Muscle of back (tissue), 11 donors: ENCODE results near the gene HOXA13. TPM values are rescaled to one million over a fixed set of nuclear protein-coding genes. Genes with fewer than 3 reads are reported as not detected.

Source experiments
- DNase-seq, 3 donors: peaks; one replicate each; pipeline versions ENCODE4 v3.0.0 to v3.0.0-alpha.2; 2013
- polyA plus RNA-seq, 10 donors: library from polyadenylated mRNA; unstranded; fragments of 120-200 nt; gene quantifications; one replicate each; pipeline ENCODE4 v1.2.1, GENCODE V29; 2013; ENCODE audit not compliant: insufficient read length in 10 of 10

HOXA13 gene
- polyA plus RNA-seq, 10 donors = 0.20 to 0.41 TPM; not detected in 8

DNA sequence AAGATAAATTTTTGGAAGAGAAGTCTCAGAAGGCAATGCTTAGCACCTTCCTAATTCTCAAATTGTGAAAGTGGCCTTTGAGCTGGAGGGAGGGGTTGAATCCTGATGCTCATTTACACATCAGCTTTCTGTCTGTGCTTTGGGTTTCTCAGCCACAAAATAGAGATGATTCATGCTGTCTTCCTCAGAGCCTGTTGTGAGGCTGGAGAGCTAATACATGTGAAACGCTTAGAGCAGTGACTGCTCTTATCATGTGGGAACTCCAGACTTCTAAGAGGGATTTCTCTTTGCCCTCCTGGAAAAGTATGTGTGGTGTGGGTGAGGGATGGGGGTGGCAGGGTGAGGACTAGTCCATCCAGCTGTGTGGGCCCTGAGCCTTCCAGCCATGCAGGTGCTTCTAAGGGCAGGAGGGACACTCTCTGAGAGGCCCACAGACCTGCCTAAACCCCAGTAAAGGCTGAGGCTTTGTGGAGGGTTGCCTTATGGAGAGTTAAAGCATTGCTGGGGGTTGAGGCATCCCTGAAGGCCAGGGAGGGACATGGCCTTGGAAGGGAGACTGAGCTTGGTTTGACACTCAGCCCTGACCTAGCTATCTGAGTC, 37.9 kb upstream of the HOXA13 start:
- DNase-seq = no peak

GRCh38 chr7:27235387-27236311, 35.8 kb upstream of the HOXA13 start:
- DNase-seq = peak in 1 of 3 donors; percentile 81

- no peak for DNase-seq
Observed at GRCh38 chr7:27229448-27229847, 29.6 kb upstream of the HOXA13 start.

GRCh38 chr7:27224983-27225934, 25.4 kb upstream of the HOXA13 start:
- peak in 1 of 3 donors; percentile 55 for DNase-seq

DNA sequence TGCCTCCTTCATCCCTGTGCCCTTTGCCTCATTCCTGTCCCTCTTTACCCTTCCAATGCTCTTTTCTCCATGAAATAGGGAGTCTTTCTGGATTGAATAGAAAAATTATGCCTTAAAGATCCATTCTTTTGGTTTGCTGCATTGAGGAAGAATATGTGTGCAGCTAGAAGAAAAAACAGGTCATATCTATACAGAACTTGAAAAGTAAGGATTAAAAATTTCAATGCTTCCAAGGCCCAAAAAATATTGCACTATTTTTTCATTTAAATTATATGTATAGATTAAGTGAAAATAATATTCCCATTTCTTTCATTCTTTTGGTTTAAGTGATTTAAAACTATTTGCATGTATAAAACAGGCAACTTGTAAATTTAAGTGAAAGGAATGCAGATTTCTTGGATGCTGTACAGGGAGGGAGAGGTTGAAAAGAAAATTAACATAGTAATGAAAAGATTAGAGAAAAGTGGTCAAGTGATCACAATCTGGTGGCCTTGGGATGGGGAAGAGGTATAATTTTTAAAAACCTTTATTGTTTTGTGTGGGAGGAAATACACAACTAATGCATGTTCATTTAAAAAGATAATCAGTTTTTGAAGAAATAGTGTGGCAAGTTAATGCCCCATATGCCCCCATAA, 24.2 kb upstream of the HOXA13 start:
- no peak for DNase-seq

DNA sequence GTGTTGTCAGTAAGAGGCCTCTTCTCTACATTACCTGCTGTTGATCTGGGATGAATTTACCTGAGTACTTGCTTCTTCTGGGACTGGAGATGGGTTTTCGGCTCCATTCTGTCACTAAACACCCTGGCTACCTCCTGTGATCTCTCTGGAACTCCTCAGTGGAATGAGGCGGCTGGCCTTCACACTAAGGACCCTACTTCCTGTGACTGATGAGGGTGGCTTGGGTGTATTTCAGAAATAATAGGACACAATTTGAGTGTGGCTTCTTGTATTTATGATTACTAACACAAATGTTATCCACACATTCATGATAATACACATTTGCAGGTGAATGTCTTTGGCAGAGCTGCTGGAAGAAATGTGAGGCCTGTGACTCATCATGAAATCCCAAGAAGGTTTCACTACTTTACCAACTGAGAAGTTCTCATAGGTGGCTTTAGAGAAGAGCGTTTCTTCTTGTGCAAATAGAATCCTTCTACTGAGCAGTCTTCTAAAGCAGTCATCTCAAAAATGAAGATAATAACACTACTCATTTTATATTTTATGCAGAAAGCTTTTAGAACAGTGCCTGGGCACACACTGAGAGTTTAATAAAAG, 21.4 kb upstream of the HOXA13 start:
- DNase-seq = no peak

DNA sequence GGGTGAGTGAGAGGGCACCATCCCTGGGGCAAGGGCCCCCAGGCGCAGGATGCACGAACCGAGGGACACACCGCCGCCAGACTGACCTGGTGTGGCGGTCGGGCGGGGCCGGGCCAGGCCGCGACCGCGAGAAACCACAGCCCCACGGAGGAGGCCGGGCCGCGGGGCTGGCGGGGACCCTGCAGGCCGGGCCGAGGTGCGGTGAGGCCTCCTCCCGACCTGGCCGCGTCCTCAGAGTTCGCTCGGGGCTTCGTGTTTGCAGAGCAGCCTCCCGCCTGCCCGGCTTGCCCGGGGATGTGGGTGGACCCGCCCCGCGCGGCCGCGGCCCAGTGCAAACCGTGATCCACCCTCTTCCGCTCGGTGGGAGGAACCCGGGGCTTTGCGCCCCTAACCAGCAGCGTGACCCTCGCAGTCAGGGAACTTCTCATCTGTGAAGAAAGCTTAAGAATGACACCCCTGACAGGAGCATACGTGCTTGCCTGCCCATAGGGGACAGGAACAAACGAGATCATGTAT, 20.6 kb upstream of the HOXA13 start:
- no peak for DNase-seq

GRCh38 chr7:27219821-27220220, 19.9 kb upstream of the HOXA13 start:
- DNase-seq = no peak

DNA sequence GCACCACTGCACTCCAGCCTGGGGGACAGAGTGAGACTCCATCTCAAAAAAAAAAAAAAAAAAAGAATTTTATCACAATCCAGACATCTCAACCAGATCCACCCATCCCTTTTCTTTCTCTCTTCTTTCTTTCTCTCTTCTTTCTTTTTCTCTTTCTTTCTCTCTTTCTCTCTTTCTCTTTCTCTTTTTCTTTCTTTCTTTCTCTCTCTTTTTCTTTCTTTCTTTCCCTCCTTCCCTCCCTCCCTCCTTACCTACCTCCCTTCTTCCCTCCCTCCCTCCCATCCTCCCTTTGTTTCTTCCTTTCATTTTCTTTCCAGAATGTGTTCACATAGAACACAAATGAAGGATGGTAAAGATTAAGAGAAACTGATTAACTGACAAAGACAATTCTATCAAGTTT, 18.1 kb upstream of the HOXA13 start:
- DNase-seq = no peak

DNA sequence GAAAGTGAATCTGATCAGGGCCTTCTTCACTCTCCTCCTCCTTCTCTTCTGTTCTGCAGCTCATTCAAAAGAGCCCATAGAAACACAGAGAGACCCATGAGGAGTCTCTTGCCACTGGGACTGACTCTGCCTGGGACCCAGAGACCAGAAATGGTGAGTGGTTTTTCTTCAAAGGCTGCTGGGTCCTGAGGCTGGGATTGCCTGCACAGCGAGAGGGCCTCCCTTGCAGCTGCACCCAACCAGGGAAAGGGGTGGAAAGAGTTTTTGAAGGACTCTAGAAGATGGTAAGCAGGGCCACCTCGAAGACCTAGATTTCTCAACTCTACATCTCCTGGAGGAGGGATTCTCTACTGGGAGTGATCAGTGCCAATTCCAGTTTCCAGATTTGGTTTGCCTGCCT, 15.5 kb upstream of the HOXA13 start:
- DNase-seq = no peak

DNA sequence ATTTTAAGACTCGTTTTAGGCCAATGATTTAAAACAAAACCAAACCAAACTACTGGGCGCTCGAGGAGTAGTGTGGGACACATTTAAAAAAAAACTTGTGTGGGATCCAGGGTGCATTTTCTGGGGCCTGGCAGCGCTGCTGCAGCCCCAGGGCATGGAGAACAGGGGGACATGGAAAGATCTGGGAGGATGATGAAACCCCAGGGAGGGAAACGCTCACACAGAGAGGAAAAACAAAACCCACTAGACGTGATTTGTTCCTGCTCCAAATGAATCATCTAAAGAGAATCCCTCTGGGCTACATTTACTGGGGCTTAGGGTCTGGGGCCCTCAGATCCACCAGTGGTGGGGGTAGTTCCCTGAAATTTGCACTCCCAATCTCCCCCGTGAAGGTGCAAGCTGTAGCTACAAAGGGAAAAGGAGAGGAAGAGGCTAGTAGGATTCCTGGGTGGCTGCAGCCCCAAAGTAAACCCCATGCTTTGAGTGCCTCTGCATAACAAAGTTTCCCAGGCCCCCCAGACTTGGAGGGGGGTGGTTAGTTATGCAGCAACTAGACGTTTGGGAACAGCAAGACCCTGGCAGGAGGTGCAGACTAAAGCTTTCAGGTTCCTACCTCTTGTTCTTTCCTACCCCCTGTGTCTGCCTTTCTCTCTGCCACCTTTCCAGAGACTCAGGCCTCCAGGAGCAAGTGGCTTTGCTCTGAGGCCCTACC, 14.5 kb upstream of the HOXA13 start:
- no peak for DNase-seq

- DNase-seq = peak in 1 of 3 donors; percentile 25
Observed at GRCh38 chr7:27213433-27214238, 13.7 kb upstream of the HOXA13 start.

GRCh38 chr7:27212497-27213432, 12.9 kb upstream of the HOXA13 start:
- DNase-seq = peak in 1 of 3 donors; percentile 51

DNA sequence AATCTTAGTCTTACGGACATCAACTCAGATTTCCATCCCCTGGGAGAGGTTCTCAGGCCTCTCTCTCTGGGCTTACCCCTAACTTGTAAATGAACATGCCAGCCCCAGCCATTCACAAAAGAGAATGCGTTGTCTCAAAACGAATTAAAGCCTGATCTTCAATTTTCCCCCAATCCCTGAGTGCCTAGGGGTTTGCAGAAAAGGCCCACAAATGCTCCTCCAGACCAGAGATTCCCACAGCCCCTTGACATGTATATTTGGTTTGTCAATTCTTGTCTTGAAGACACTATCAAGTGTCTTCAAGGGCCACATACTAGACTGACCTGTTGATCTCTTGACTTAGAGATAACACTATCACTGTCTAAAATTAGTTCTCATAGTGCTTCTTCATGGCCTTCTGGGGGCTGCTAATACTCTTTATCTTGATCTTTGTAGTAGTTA, 11.9 kb upstream of the HOXA13 start:
- DNase-seq = peak in 1 of 3 donors; percentile 59

DNA sequence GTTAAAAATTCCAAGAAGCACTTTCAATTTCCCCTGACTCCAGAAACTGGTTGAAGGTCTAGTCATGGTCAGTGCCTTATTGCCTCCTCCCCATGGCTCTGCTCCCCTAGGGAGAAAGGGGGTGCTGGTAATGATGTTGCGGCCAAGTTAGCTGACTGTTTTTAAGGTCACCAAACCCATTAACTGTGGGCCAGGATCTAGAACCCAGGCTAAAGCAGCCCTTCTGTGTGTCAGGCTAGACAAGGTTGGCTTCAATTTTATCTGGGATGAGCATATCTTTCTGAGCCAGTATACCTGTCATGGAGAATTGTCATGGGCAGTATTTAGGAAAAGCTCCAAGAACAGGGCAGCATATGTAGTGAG, 11.2 kb upstream of the HOXA13 start:
- peak in 1 of 3 donors; percentile 36 for DNase-seq

- DNase-seq = peak in 1 of 3 donors; percentile 77
Observed at GRCh38 chr7:27210441-27211083, 10.7 kb upstream of the HOXA13 start.

DNA sequence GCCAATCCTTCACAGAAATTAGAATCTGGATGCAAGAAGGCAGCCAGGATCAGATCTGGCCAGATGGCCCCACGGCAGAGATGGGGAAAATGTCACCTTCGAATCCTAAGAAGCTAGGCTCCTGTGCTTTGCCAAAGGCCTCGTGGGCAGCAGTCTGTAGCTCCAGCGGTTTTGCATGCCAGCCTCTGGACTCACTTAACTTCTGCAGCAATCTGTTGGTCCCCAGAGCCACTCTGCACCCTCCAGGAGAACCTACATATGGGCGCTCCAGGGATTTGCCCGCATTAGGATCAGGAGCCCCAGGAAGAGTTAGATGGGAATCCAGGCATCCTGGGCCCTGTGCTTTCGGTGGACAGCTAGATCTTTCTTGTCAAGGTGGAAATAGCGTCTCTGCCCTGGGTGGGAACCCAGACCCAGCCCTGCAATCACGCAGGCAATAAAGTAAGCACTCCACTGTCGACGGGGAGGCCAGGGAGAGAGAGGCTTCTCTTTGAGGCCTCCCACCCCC, 10.1 kb upstream of the HOXA13 start:
- no peak for DNase-seq
